Suprapubic skin (tissue), 2 donors: ENCODE data around the gene OGFOD1.

Experiments used
- EP300 ChIP-seq: sonication (generic); formaldehyde crosslinking; IDR thresholded peaks from one replicate; pipeline ENCODE4 v1.6.1; 2017; ENCODE audit warnings: antibody characterized with exemption
- POLR2A ChIP-seq, 2 donors: fragments of 450-650 bp; IDR thresholded peaks; one replicate each; pipeline ENCODE4 v1.6.1; 2017; ENCODE audit warnings: antibody characterized with exemption in 2 of 2, mild to moderate bottlenecking in 2 of 2, moderate library complexity in 2 of 2

GRCh38 chr16:56426585-56426984, 24.8 kb upstream of the OGFOD1 start:
- TF ChIP-seq EP300 (no peak), POLR2A (IDR thresholded peaks at IDR 0.05) (no peak)
